Neural crest cell (in vitro differentiated cells): Measurements from ENCODE around the gene SPTBN4. TPM values are rescaled to one million over a fixed set of nuclear protein-coding genes. Genes with fewer than 3 reads are reported as not detected.
"Not testable (repeated sequence)": the region's sequence is repeated elsewhere in the genome, so short reads cannot be mapped to it uniquely, and the experiment has no call there.

Experiments used
- DNase-seq: peaks from one replicate; pipeline ENCODE4 v3.0.0; 2021; ENCODE audit warnings: low read depth, mixed read lengths, low spot score
- H3K27ac Mint-ChIP-seq: one replicate; pipeline ENCODE4 v1.8.0; 2021; ENCODE audit warnings: mild to moderate bottlenecking, mixed read lengths; ENCODE audit not compliant: unreplicated experiment
- H3K27me3 Mint-ChIP-seq: 2 replicates; pipeline ENCODE4 v1.8.0; 2021; ENCODE audit warnings: low read depth, mild to moderate bottlenecking, mixed read lengths
- H3K36me3 Mint-ChIP-seq: 2 replicates; pipeline ENCODE4 v1.8.0; 2021; ENCODE audit warnings: low read depth, mild to moderate bottlenecking, mixed read lengths
- H3K4me1 Mint-ChIP-seq: 2 replicates; pipeline ENCODE4 v1.8.0; 2021; ENCODE audit warnings: mixed read lengths
- H3K4me3 Mint-ChIP-seq: one replicate; pipeline ENCODE4 v1.8.0; 2021; ENCODE audit warnings: mild to moderate bottlenecking, mixed read lengths
- H3K9me3 Mint-ChIP-seq: 2 replicates; pipeline ENCODE4 v1.8.0; 2021; ENCODE audit warnings: mixed read lengths
- total RNA-seq: library from RNA; stranded (reverse); gene quantifications from 2 replicates; pipeline ENCODE4 v1.2.1, GENCODE V29; 2021
- TF ChIP-seq, protein P1 (sequence below): fragments of 200-600 bp; sonication (generic); conservative IDR thresholded peaks from 2 replicates; pipeline ENCODE4 v1.5.0; 2021; ENCODE audit warnings: antibody characterized with exemption, mild to moderate bottlenecking

Gene SPTBN4
- total RNA-seq, 1 donor from 2014 or later = 0.40 TPM

DNA sequence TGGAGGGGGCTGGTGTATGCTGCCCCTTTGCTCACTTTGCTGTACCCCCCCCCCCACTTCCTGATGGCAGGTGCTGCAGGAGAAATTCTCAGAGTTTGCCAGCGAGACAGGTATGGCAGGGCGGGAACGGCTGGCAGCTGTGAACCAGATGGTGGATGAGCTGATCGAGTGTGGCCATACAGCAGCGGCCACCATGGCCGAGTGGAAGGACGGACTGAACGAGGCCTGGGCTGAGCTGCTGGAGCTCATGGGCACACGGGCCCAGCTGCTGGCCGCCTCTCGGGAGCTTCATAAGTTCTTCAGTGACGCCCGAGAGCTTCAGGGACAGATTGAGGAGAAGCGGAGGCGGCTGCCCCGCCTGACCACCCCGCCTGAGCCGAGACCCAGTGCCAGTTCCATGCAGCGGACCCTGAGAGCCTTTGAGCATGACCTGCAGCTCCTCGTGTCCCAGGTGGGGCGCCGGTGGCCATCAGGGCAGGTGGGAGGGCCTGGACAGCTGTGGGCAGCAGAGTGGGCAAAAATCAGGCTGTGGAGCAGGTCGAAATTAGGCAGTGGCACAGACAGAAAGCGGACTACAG, 90.2 kb downstream of the SPTBN4 start:
- H3K36me3 Mint-ChIP-seq = no peaks in the 10 kb centered on the region
- no peaks in the 10 kb centered on the region for H3K4me1 Mint-ChIP-seq
- H3K9me3 Mint-ChIP-seq = no peaks in the 10 kb centered on the region
- TF ChIP-seq, protein P1, sequence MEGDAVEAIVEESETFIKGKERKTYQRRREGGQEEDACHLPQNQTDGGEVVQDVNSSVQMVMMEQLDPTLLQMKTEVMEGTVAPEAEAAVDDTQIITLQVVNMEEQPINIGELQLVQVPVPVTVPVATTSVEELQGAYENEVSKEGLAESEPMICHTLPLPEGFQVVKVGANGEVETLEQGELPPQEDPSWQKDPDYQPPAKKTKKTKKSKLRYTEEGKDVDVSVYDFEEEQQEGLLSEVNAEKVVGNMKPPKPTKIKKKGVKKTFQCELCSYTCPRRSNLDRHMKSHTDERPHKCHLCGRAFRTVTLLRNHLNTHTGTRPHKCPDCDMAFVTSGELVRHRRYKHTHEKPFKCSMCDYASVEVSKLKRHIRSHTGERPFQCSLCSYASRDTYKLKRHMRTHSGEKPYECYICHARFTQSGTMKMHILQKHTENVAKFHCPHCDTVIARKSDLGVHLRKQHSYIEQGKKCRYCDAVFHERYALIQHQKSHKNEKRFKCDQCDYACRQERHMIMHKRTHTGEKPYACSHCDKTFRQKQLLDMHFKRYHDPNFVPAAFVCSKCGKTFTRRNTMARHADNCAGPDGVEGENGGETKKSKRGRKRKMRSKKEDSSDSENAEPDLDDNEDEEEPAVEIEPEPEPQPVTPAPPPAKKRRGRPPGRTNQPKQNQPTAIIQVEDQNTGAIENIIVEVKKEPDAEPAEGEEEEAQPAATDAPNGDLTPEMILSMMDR = no peak
- no peak overlapping the region for H3K4me3 Mint-ChIP-seq
- H3K27ac Mint-ChIP-seq = no peak overlapping the region
- no peak for DNase-seq
- peaks cover 87% of the 10 kb centered on the region for H3K27me3 Mint-ChIP-seq

DNA sequence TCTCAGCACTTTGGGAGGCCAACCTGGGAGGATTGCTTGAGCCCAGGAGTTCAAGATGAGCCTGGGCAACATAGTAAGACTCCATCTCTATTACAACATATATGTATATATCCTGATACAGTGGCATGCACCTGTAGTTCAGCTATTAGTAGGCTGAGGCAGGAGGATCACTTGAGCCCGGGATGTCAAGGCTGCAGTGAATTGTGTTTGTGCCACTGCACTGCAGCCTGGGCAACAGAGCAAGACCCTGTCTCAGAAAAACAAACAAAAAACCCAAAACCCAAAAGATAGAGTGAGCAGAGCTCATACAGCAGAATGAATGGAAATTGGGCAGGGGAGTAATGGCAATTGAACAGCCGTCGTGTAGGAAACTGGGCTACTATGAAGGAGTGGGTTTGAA, 92.6 kb downstream of the SPTBN4 start:
- Mint-ChIP-seq H3K9me3 (no peaks in the 10 kb centered on the region), H3K27me3 (peaks cover 84% of the 10 kb centered on the region), H3K4me1 (no peaks in the 10 kb centered on the region), H3K36me3 (no peaks in the 10 kb centered on the region), H3K27ac (no peak overlapping the region), H3K4me3 (no peak overlapping the region)
- TF ChIP-seq, protein P1 = no peak
- no peak for DNase-seq

DNA sequence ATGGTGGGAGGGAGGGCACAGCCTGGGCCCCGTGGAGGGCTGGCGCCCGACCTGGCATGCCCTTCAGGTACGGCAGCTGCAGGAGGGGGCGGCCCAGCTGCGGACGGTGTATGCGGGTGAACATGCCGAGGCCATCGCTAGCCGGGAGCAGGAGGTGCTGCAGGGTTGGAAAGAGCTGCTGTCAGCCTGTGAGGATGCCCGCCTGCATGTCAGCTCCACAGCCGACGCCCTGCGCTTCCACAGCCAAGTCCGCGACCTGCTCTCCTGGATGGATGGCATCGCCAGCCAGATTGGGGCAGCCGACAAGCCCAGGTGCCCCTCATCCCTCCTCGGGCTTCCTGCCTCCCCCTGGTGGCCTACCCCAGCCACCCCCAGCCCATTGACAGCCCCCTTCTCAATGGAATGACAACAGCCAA, 93.3 kb downstream of the SPTBN4 start:
- Mint-ChIP-seq H3K9me3 (no peaks in the 10 kb centered on the region), H3K27ac (no peak overlapping the region), H3K4me3 (no peak overlapping the region), H3K4me1 (no peaks in the 10 kb centered on the region), H3K36me3 (no peaks in the 10 kb centered on the region), H3K27me3 (peaks cover 84% of the 10 kb centered on the region)
- no peak for DNase-seq
- TF ChIP-seq, protein P1 = no peak

DNA sequence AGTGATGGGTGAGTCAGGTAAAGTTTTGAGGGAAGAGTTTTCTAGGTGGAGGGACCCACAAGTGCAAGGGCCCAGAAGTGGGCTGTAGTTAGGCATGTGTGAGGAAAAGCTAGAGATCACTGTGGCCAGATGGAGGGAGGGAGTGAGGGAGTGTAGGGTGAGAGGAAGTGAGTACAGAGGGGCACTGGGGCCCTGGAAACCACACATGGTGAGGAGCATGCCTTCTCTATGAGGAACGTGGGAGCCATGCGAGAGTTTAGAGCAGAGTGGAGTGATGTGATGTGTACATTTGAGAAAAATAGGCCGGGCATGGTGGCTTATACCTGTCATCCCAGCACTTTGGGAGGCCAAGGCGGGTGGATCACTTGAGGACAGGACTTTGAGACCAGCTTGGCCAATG, 95.1 kb downstream of the SPTBN4 start:
- no peaks in the 10 kb centered on the region for H3K4me1 Mint-ChIP-seq
- no peaks in the 10 kb centered on the region for H3K36me3 Mint-ChIP-seq
- TF ChIP-seq, protein P1 = no peak
- H3K4me3 Mint-ChIP-seq = no peak overlapping the region
- no peaks in the 10 kb centered on the region for H3K9me3 Mint-ChIP-seq
- no peak overlapping the region for H3K27ac Mint-ChIP-seq
- H3K27me3 Mint-ChIP-seq = peaks cover 86% of the 10 kb centered on the region
- DNase-seq = no peak

DNA sequence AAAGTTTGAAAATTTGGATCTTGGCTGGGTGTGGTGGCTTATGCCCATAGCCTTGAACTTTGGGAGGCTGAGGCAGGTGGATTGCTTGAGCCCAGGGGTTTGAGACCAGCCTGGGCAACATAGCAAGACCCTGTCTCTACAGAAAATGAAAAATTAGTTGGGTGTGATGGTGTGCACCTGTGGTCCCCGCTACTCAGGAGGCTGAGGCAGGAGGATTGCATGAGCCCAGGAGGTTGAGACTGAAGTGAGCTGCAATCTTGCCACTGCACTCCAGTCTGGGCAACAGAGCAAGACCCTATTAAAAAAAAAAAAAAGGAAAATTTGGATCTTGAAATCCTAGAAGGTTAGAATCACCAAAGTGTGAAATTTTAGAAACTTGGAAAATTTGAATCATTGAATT, 97.7 kb downstream of the SPTBN4 start:
- not testable (repeated sequence) for H3K36me3 Mint-ChIP-seq, H3K4me1 Mint-ChIP-seq, H3K9me3 Mint-ChIP-seq, H3K27ac Mint-ChIP-seq, H3K4me3 Mint-ChIP-seq, DNase-seq
- H3K27me3 Mint-ChIP-seq = peaks cover 90% of the 10 kb centered on the region

DNA sequence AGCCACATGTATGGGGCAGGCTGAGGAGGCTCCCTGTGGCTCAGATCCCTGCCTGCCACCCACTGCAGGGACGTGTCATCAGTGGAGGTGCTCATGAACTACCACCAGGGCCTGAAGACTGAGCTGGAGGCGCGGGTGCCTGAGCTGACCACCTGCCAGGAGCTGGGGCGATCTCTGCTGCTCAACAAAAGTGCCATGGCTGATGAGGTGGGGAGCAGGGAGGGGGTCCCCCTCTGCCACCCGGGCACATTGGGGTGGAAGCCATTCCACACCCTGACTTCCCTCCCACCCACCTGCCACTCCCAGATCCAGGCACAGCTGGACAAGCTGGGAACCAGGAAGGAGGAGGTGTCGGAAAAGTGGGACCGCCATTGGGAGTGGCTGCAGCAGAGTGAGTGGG, 98.6 kb downstream of the SPTBN4 start:
- no peaks in the 10 kb centered on the region for H3K36me3 Mint-ChIP-seq
- peaks cover 89% of the 10 kb centered on the region for H3K27me3 Mint-ChIP-seq
- no peak overlapping the region for H3K27ac Mint-ChIP-seq
- no peak for DNase-seq
- H3K9me3 Mint-ChIP-seq = no peaks in the 10 kb centered on the region
- TF ChIP-seq, protein P1 = no peak
- peaks cover 7% of the 10 kb centered on the region for H3K4me1 Mint-ChIP-seq
- H3K4me3 Mint-ChIP-seq = no peak overlapping the region
